Rectal smooth muscle tissue (tissue), 1 donor: ENCODE data around the gene JAK1.
A peak's percentile ranks its signal among the peaks of the same experiment; 100 is the strongest.

Experiments
- H3K27ac ChIP-seq: one replicate; pipeline ENCODE4 v1.7.0; 2013; ENCODE audit warnings: low read depth, low read length, inconsistent platforms
- H3K27me3 ChIP-seq: one replicate; pipeline ENCODE4 v1.7.0; 2013; ENCODE audit warnings: low read length; ENCODE audit not compliant: control insufficient read depth, insufficient read depth
- H3K36me3 ChIP-seq: one replicate; pipeline ENCODE4 v1.7.0; 2013; ENCODE audit warnings: low read length; ENCODE audit not compliant: control insufficient read depth, insufficient read depth
- H3K4me1 ChIP-seq: one replicate; pipeline ENCODE4 v1.7.0; 2013; ENCODE audit warnings: low read length; ENCODE audit not compliant: control insufficient read depth, insufficient read depth
- H3K4me3 ChIP-seq: one replicate; pipeline ENCODE4 v1.7.0; 2013; ENCODE audit warnings: low read length
- H3K9ac ChIP-seq: one replicate; pipeline ENCODE4 v1.7.0; 2013; ENCODE audit warnings: low read length

The JAK1 gene

GRCh38 chr1:64908575-64908974 lies 57.8 kb downstream of the JAK1 start:
- no peak overlapping the region for H3K27ac ChIP-seq
- no peak overlapping the region for H3K9ac ChIP-seq
- no peak overlapping the region for H3K4me3 ChIP-seq
- peaks cover 7% of the 10 kb centered on the region for H3K4me1 ChIP-seq
- no peaks in the 10 kb centered on the region for H3K36me3 ChIP-seq
- no peaks in the 10 kb centered on the region for H3K27me3 ChIP-seq

DNA sequence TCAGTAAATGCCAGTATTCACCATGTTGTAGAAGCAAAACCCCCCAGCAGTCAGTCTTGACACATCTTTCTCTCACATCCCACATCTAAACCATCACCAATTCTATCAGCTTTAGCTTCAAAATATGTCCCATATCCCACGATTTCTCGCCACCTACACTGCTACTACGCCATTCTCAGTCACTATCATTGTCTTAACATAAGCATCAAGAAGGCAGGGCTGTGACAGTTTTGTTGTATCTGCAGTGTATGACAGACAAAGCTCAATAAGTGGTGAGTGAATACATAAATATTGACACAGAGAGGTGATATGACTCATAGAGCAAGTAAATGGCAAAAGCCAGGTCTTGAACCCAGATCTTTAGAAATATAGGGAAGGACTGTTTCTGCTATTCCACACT lies 59.9 kb downstream of the JAK1 start:
- H3K4me1 ChIP-seq: peaks cover 2% of the 10 kb centered on the region
- no peaks in the 10 kb centered on the region for H3K27me3 ChIP-seq
- no peak overlapping the region for H3K27ac ChIP-seq
- H3K9ac ChIP-seq: no peak overlapping the region
- no peaks in the 10 kb centered on the region for H3K36me3 ChIP-seq
- no peak overlapping the region for H3K4me3 ChIP-seq

- H3K27ac ChIP-seq: no peak overlapping the region
- no peak overlapping the region for H3K4me3 ChIP-seq
- no peaks in the 10 kb centered on the region for H3K27me3 ChIP-seq
- H3K36me3 ChIP-seq: no peaks in the 10 kb centered on the region
- no peaks in the 10 kb centered on the region for H3K4me1 ChIP-seq
- H3K9ac ChIP-seq: no peak overlapping the region
Measured at GRCh38 chr1:64903593-64903992, 62.8 kb downstream of the JAK1 start.

GRCh38 chr1:64901663-64902062 lies 64.7 kb downstream of the JAK1 start:
- no peak overlapping the region for H3K4me3 ChIP-seq
- no peaks in the 10 kb centered on the region for H3K27me3 ChIP-seq
- no peak overlapping the region for H3K9ac ChIP-seq
- H3K27ac ChIP-seq: no peak overlapping the region
- no peaks in the 10 kb centered on the region for H3K36me3 ChIP-seq
- peaks cover 6% of the 10 kb centered on the region for H3K4me1 ChIP-seq

GRCh38 chr1:64900916-64901315 lies 65.4 kb downstream of the JAK1 start:
- no peak overlapping the region for H3K27ac ChIP-seq
- H3K4me3 ChIP-seq: no peak overlapping the region
- H3K4me1 ChIP-seq: peaks cover 6% of the 10 kb centered on the region
- H3K27me3 ChIP-seq: no peaks in the 10 kb centered on the region
- H3K9ac ChIP-seq: no peak overlapping the region
- H3K36me3 ChIP-seq: no peaks in the 10 kb centered on the region

GRCh38 chr1:64898107-64898861 lies 68.1 kb downstream of the JAK1 start:
- H3K4me1 ChIP-seq: peaks cover 7% of the 10 kb centered on the region
- H3K27ac ChIP-seq: peak overlapping the region; percentile 71
- H3K36me3 ChIP-seq: no peaks in the 10 kb centered on the region
- no peak overlapping the region for H3K9ac ChIP-seq
- H3K4me3 ChIP-seq: peak overlapping the region; percentile 7
- H3K27me3 ChIP-seq: no peaks in the 10 kb centered on the region

DNA sequence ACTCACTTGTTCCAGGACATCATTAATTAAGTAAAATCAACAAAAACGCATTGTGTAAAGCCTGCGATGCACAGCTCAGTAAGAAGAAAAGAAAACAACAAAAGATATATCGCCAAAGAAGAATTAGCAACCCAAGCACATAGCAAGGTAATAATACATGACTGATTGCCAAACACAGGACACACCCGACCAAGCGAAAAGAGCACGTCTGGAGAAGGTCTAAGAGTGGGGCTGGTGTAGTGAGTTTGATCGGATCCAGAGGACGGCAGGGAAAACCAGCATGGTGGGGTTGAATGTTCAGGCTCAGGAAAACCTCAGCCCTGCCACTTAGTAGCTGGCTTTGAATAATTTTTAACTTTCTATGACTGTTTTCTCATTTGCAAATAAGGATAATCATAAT lies 69.8 kb downstream of the JAK1 start:
- Histone ChIP-seq H3K4me1 (peaks cover 12% of the 10 kb centered on the region), H3K36me3 (no peaks in the 10 kb centered on the region), H3K27me3 (no peaks in the 10 kb centered on the region), H3K9ac (no peak overlapping the region), H3K4me3 (no peak overlapping the region), H3K27ac (no peak overlapping the region)

GRCh38 chr1:64895500-64895899 lies 70.8 kb downstream of the JAK1 start:
- Histone ChIP-seq H3K36me3 (no peaks in the 10 kb centered on the region), H3K27me3 (no peaks in the 10 kb centered on the region), H3K27ac (no peak overlapping the region), H3K4me1 (peaks cover 12% of the 10 kb centered on the region), H3K9ac (no peak overlapping the region), H3K4me3 (no peak overlapping the region)

DNA sequence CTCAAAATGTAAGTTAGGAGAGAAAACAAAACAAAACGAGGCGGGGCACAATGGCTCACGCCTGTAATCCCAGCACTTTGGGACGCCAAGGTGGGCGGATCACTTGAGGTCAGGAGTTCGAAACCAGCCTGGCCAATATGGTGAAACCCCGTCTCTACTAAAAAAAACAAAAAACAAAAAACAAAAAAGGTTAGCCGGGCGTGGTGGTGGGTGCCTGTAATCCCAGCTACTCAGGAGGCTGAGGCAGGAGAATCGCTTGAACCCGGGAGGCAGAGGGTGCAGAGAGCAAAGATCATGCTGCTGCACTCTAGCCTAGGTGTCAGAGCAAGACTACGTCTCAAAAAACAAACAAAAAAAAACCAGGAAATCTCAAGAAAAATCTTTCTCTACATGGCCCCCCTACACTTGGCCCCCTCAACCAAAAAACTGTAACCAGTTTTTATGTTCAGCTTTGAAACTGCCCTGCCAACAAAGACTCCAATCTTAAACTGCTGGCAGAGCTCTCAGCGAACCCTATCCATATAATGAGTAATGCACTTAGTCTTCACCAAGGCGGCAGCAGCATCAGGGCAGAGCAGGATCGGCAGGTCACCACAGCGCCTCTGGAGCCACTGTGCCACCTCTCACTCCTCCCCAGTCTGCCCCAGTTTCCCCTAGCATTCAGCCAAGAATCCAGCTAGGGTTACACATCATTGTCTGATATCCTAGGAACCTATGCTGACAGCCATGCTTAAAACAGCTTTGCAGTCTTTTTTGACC lies 71.7 kb downstream of the JAK1 start:
- no peak overlapping the region for H3K4me3 ChIP-seq
- no peak overlapping the region for H3K27ac ChIP-seq
- no peak overlapping the region for H3K9ac ChIP-seq
- H3K36me3 ChIP-seq: no peaks in the 10 kb centered on the region
- H3K4me1 ChIP-seq: peaks cover 12% of the 10 kb centered on the region
- H3K27me3 ChIP-seq: no peaks in the 10 kb centered on the region

- Histone ChIP-seq H3K36me3 (no peaks in the 10 kb centered on the region), H3K4me3 (no peak overlapping the region), H3K27ac (no peak overlapping the region), H3K4me1 (peaks cover 12% of the 10 kb centered on the region), H3K9ac (no peak overlapping the region), H3K27me3 (no peaks in the 10 kb centered on the region)
Measured at GRCh38 chr1:64893921-64894320, 72.4 kb downstream of the JAK1 start.

DNA sequence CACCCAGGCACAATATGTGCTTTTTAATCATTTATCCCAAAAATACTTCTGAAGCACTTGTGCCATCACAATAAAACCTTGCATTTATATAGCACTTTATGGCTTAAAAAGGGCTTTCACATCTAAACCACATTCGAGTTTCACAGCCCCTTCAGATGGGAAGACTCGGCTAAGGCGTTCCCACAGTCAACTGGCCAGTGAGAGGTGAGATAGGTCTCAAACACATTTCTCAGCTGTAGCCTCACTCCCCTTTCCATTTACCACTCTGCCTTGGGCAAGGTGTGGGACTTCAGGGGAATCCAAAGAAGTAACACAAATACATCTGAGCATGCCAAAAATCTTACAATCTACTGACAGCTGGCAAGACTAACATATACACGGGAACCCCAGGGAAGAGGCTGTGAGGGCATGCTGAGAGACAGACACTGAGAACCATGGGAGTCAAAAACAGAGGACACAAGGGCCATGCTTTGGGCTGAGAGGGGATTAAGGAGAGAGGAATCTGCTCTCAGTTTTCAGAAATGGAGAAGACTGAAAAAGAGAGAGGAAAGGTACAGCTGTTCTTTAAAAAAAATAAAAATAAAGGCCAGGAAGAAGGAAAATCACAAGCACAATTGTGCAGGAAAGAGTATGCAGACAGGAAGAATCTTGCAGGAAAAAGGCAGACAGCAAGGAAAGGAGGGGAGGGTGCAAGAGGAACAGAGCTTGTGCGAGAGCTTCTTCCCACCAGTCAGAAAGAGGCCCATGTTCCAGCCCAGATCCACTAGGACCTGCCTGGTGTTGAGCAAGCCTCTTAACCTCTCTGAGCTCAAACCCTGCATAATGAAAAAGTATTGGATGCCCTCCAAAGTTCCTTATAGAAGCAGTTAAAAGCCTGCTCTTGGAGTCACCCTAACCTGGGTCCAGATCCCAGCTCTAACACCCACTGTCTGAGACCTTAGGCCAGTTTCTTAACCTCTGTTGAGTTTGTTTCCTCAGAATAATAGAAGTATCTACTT lies 73.5 kb downstream of the JAK1 start:
- H3K9ac ChIP-seq: no peak overlapping the region
- H3K27me3 ChIP-seq: no peaks in the 10 kb centered on the region
- H3K4me1 ChIP-seq: peaks cover 9% of the 10 kb centered on the region
- H3K27ac ChIP-seq: no peak overlapping the region
- H3K36me3 ChIP-seq: no peaks in the 10 kb centered on the region
- H3K4me3 ChIP-seq: no peak overlapping the region

DNA sequence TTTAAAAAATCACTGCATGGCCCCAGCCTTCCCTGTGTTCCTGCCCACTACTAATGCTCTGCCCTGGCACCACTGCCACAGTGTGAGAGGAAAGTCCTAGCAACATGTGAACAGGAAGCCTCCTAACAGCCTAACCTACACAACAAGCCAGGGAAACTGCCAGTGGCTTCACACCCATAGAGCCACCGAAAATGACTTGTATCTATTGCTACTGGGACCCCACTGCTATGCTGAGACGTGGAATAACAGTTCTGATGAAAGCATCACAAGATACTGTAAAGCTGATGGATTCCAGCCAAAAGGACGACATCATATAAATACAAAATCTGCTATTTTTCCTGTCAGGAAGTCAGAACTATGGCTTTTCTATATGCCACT lies 74.9 kb downstream of the JAK1 start:
- Histone ChIP-seq H3K36me3 (no peaks in the 10 kb centered on the region), H3K27me3 (no peaks in the 10 kb centered on the region), H3K9ac (no peak overlapping the region), H3K27ac (no peak overlapping the region), H3K4me1 (peaks cover 6% of the 10 kb centered on the region), H3K4me3 (no peak overlapping the region)
